ENCODE data around the gene NARF.
A peak's percentile ranks its signal among the peaks of the same experiment; 100 is the strongest.
"Not testable (repeated sequence)": the region's sequence is repeated elsewhere in the genome, so short reads cannot be mapped to it uniquely, and the experiment has no call there.

NARF gene

GRCh38 chr17:82497483-82498405 is 39.2 kb downstream of the NARF start:
- DNase-seq (ENCODE audit: low spot score), result peak; percentile 65

- peak; percentile 62 for DNase-seq (ENCODE audit: low spot score)
Measured at GRCh38 chr17:82502207-82502606, 43.7 kb downstream of the NARF start.

GRCh38 chr17:82503094-82503727 is 44.7 kb downstream of the NARF start:
- no peak for DNase-seq (ENCODE audit: low spot score)

- DNase-seq (ENCODE audit: low spot score), result no peak
Measured at GRCh38 chr17:82503728-82504308, 45.3 kb downstream of the NARF start.

GRCh38 chr17:82505296-82505695 is 46.8 kb downstream of the NARF start:
- DNase-seq (ENCODE audit: low spot score), result no peak

- not testable (repeated sequence) for DNase-seq (ENCODE audit: low spot score)
Measured at GRCh38 chr17:82506402-82506801, 47.9 kb downstream of the NARF start.

- DNase-seq (ENCODE audit: low spot score), result no peak
Measured at GRCh38 chr17:82507631-82508175, 49.2 kb downstream of the NARF start.

- DNase-seq (ENCODE audit: low spot score), result not testable (repeated sequence)
Measured at GRCh38 chr17:82511642-82512041, 53.1 kb downstream of the NARF start.

GRCh38 chr17:82513864-82514263 is 55.3 kb downstream of the NARF start:
- not testable (repeated sequence) for DNase-seq (ENCODE audit: low spot score)

- DNase-seq (ENCODE audit: low spot score), result no peak
Measured at GRCh38 chr17:82517230-82517865, 58.8 kb downstream of the NARF start.

GRCh38 chr17:82518826-82519810 is 60.6 kb downstream of the NARF start, which contains the start of gene FOXK2:
Gene FOXK2 (plus strand): TSS chr17:82519732. CDS start chr17:82519889, 157 bp downstream.
- peak; percentile 100 for DNase-seq (ENCODE audit: low spot score)

GRCh38 chr17:82519971-82520903 is 61.7 kb downstream of the NARF start:
- peak; percentile 58 for DNase-seq (ENCODE audit: low spot score)

- DNase-seq (ENCODE audit: low spot score), result no peak
Measured at GRCh38 chr17:82524540-82524939, 66.0 kb downstream of the NARF start.

GRCh38 chr17:82525712-82526111 is 67.2 kb downstream of the NARF start:
- DNase-seq (ENCODE audit: low spot score), result no peak

- peak; percentile 49 for DNase-seq (ENCODE audit: low spot score)
Measured at GRCh38 chr17:82527898-82528297, 69.4 kb downstream of the NARF start.

- DNase-seq (ENCODE audit: low spot score), result peak; percentile 37
Measured at GRCh38 chr17:82528484-82529265, 70.1 kb downstream of the NARF start.

- DNase-seq (ENCODE audit: low spot score), result no peak
Measured at GRCh38 chr17:82529914-82530300, 71.4 kb downstream of the NARF start.

GRCh38 chr17:82531431-82531881 is 72.9 kb downstream of the NARF start:
- no peak for DNase-seq (ENCODE audit: low spot score)

- DNase-seq (ENCODE audit: low spot score), result no peak
Measured at GRCh38 chr17:82534401-82534812, 75.9 kb downstream of the NARF start.
